ENCODE measurements around the gene CD200.

DNA sequence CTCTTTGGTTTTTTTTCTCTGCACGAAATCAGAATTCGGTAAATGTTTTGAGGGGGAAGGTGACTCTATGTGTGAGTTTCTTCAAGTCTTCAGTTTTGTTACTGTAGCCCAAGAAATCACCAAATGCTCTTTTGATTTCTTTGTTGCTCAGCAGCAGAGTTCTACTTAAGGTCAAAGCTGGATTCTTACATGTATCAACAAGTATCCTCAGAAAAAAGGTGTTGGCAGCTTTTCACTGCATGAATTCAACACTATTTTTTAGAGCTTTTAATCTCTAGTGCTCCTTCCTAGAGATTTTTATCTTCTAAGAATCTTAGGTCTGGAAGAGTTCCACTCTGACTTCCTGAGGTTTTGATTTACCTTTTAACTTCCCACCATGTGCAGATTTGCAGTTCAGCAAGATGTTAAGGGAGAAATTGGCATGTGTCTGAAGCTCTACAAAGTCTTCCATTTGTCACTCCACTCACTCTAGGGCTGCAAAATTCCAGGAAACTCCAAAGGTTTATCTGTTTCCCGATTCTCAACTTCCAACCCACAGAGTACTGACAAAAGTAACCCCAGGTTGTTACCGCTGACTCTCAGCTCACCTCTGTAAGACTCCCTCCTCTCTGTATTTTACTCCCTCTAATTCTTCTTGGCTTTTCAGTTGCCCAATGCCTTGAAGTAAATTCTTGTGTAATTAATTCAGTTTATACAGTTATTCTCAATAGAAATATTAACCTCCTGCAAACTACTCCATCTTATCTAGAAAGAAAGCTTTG lies 13.3 kb upstream of the CD200 start:
- TF ChIP-seq POLR2A (IDR thresholded peaks at IDR 0.05; ENCODE audit: low read length) (no peak), GATA1 (IDR thresholded peaks at IDR 0.05; ENCODE audit: low read depth, low read length) (no peak)
